WTC11 (cell line): Measurements from ENCODE around the gene IFT52. TPM values are rescaled to one million over a fixed set of nuclear protein-coding genes. Genes with fewer than 3 reads are reported as not detected.

ENCODE experiments used
- ATAC-seq: fragments of 200-7000 bp; cut with Tn5 transposase; 2 replicates; pipeline ENCODE4 v1.10.0; 2021; ENCODE audit warnings: mild to moderate bottlenecking, moderate library complexity
- CTCF ChIA-PET: fragments of 300-600 bp; sonication (Branson Sonifier 250); formaldehyde crosslinking; loops from one replicate; lab custom pipeline; 2021; ENCODE audit warnings: antibody characterized with exemption; lab: Charles Lee
- POLR2A ChIA-PET: fragments of 350-600 bp; sonication (Branson Sonifier 250); formaldehyde crosslinking; loops from one replicate; lab custom pipeline; 2021; ENCODE audit warnings: antibody characterized with exemption; lab: Charles Lee
- DNase-seq: peaks from one replicate; pipeline ENCODE4 v3.0.0; 2021; ENCODE audit warnings: low spot score
- H3K27ac Mint-ChIP-seq: 2 replicates; pipeline ENCODE4 v1.8.0; 2021; ENCODE audit warnings: mixed read lengths
- H3K27me3 Mint-ChIP-seq: 2 replicates; pipeline ENCODE4 v1.8.0; 2021; ENCODE audit warnings: low read depth, mild to moderate bottlenecking, moderate library complexity, mixed read lengths
- H3K36me3 Mint-ChIP-seq: 2 replicates; pipeline ENCODE4 v1.8.0; 2021; ENCODE audit warnings: mixed read lengths
- H3K4me1 Mint-ChIP-seq: 2 replicates; pipeline ENCODE4 v1.8.0; 2022; ENCODE audit warnings: mixed read lengths
- H3K4me3 Mint-ChIP-seq: 2 replicates; pipeline ENCODE4 v1.8.0; 2021; ENCODE audit warnings: mild to moderate bottlenecking, moderate library complexity, mixed read lengths
- H3K9me3 Mint-ChIP-seq: 2 replicates; pipeline ENCODE4 v1.8.0; 2021; ENCODE audit warnings: mixed read lengths
- E2F1 ChIP-seq: sonication (generic); formaldehyde crosslinking; IDR thresholded peaks from 2 replicates; pipeline ENCODE4 v1.8.0; 2022; ENCODE audit warnings: mild to moderate bottlenecking, missing genetic modification reagents
- ESRRA ChIP-seq: sonication (generic); formaldehyde crosslinking; IDR thresholded peaks from 2 replicates; pipeline ENCODE4 v1.8.1; 2022; ENCODE audit warnings: mild to moderate bottlenecking, missing genetic modification reagents, borderline replicate concordance
- GABPB1 ChIP-seq: sonication (generic); formaldehyde crosslinking; IDR thresholded peaks from 2 replicates; pipeline ENCODE4 v1.8.1; 2023; ENCODE audit warnings: mild to moderate bottlenecking, missing genetic modification reagents
- HMGA2 ChIP-seq: fragments of 250-450 bp; sonication (Bioruptor Pico); IDR thresholded peaks from 2 replicates; pipeline ENCODE4 v1.4.0; 2021; ENCODE audit warnings: mild to moderate bottlenecking, moderate library complexity
- IRF1 ChIP-seq: sonication (generic); formaldehyde crosslinking; IDR thresholded peaks from 2 replicates; pipeline ENCODE4 v1.8.0; 2023; ENCODE audit warnings: missing genetic modification reagents
- JAZF1 ChIP-seq: fragments of 250-450 bp; sonication (Bioruptor Pico); IDR thresholded peaks from 2 replicates; pipeline ENCODE4 v1.9.0; 2021; ENCODE audit warnings: moderate library complexity, mild to moderate bottlenecking, inconsistent platforms
- KAT7 ChIP-seq: sonication (generic); formaldehyde crosslinking; IDR thresholded peaks from 2 replicates; pipeline ENCODE4 v1.8.1; 2023; ENCODE audit warnings: missing genetic modification reagents, mild to moderate bottlenecking, borderline replicate concordance
- MYBL2 ChIP-seq: sonication (generic); formaldehyde crosslinking; IDR thresholded peaks from 2 replicates; pipeline ENCODE4 v1.8.1; 2023; ENCODE audit warnings: mild to moderate bottlenecking, moderate library complexity, missing genetic modification reagents
- NR3C1 ChIP-seq: sonication (generic); formaldehyde crosslinking; conservative IDR thresholded peaks from 2 replicates; pipeline ENCODE4 v1.8.1; 2023; ENCODE audit warnings: low read depth, mild to moderate bottlenecking, missing genetic modification reagents
- PRDM15 ChIP-seq: sonication (generic); formaldehyde crosslinking; IDR thresholded peaks from 2 replicates; pipeline ENCODE4 v1.8.0; 2022; ENCODE audit warnings: missing genetic modification reagents
- PRRX2 ChIP-seq: fragments of 250-450 bp; sonication (Bioruptor Pico); IDR thresholded peaks from 2 replicates; pipeline ENCODE4 v1.8.0; 2021; ENCODE audit warnings: mild to moderate bottlenecking
- STAT6 ChIP-seq: sonication (generic); formaldehyde crosslinking; conservative IDR thresholded peaks from 2 replicates; pipeline ENCODE4 v1.8.1; 2023; ENCODE audit warnings: mild to moderate bottlenecking, low read depth, missing genetic modification reagents, moderate library complexity
- TEAD1 ChIP-seq: sonication (generic); formaldehyde crosslinking; IDR thresholded peaks from 2 replicates; pipeline ENCODE4 v1.8.0; 2022; ENCODE audit warnings: mild to moderate bottlenecking, missing genetic modification reagents
- ZNF219 ChIP-seq: sonication (generic); formaldehyde crosslinking; IDR thresholded peaks from 2 replicates; pipeline ENCODE4 v1.8.0; 2023; ENCODE audit warnings: missing genetic modification reagents, mild to moderate bottlenecking, borderline replicate concordance
- ZNF317 ChIP-seq: sonication (generic); formaldehyde crosslinking; IDR thresholded peaks from 2 replicates; pipeline ENCODE4 v1.8.1; 2023; ENCODE audit warnings: low read depth, mild to moderate bottlenecking, moderate library complexity, missing genetic modification reagents, borderline replicate concordance
- ZNF425 ChIP-seq: fragments of 250-450 bp; sonication (Bioruptor Pico); conservative IDR thresholded peaks from 2 replicates; pipeline ENCODE4 v1.9.0; 2021; ENCODE audit warnings: mild to moderate bottlenecking
- ZNF512 ChIP-seq: sonication (generic); formaldehyde crosslinking; IDR thresholded peaks from 2 replicates; pipeline ENCODE4 v1.8.1; 2022; ENCODE audit warnings: missing genetic modification reagents, borderline replicate concordance
- total RNA-seq: library from RNA; stranded (reverse); gene quantifications from 3 replicates; pipeline ENCODE4 v1.2.3, GENCODE V29; 2021

IFT52 gene
- total RNA-seq, 1 experiment from 2014 or later: 27.5 TPM

GRCh38 chr20:43689165-43689564 is 98.4 kb downstream of the IFT52 start (continued):
- TF ChIP-seq PRDM15 (no peak), ZNF219 (CRISPR knock-in tag) (no peak), STAT6 (CRISPR knock-in tag) (no peak)

GRCh38 chr20:43690943-43691598 is 100.3 kb downstream of the IFT52 start:
- no peak overlapping the region for H3K27ac Mint-ChIP-seq

More at GRCh38 chr20:43690943-43691598, 100.3 kb downstream of the IFT52 start:
- H3K4me3 Mint-ChIP-seq: no peak overlapping the region
- no peaks in the 10 kb centered on the region for H3K4me1 Mint-ChIP-seq
- ATAC-seq: no peak
- POLR2A ChIA-PET: no interaction called here
- H3K27me3 Mint-ChIP-seq: no peaks in the 10 kb centered on the region
- DNase-seq: no peak
- H3K9me3 Mint-ChIP-seq: no peaks in the 10 kb centered on the region
- H3K36me3 Mint-ChIP-seq: peaks cover 39% of the 10 kb centered on the region
- CTCF ChIA-PET: interaction anchor here (0.7 to 1.7 kb wide), 10 partner anchors 17 to 242 kb away, joined by 3 to 27 read pairs (median 4); no protein-coding TSS in a partner anchor
- no peak for TF ChIP-seq IRF1
- no peak for TF ChIP-seq E2F1
- TF ChIP-seq ESRRA (CRISPR knock-in tag): no peak
- TF ChIP-seq ZNF512 (CRISPR knock-in tag): no peak
- no peak for TF ChIP-seq HMGA2
- no peak for TF ChIP-seq MYBL2 (CRISPR knock-in tag)
- TF ChIP-seq NR3C1 (CRISPR knock-in tag): no peak
- no peak for TF ChIP-seq ZNF317 (CRISPR knock-in tag)
- TF ChIP-seq JAZF1 (CRISPR knock-in tag): no peak
- TF ChIP-seq ZNF425: no peak
- TF ChIP-seq PRRX2 (CRISPR knock-in tag): no peak
- TF ChIP-seq KAT7 (CRISPR knock-in tag): no peak
- no peak for TF ChIP-seq GABPB1 (CRISPR knock-in tag)
- TF ChIP-seq TEAD1: no peak
